Hindlimb muscle (tissue), 1 donor: ENCODE data around the gene ARHGAP26. TPM values are rescaled to one million over a fixed set of nuclear protein-coding genes. Genes with fewer than 3 reads are reported as not detected.
A peak's percentile ranks its signal among the peaks of the same experiment; 100 is the strongest.
"Not testable (repeated sequence)": the region's sequence is repeated elsewhere in the genome, so short reads cannot be mapped to it uniquely, and the experiment has no call there.

Experiments used
- DNase-seq: peaks from one replicate; pipeline ENCODE4 v3.0.0-alpha.2; 2013
- polyA plus RNA-seq: library from polyadenylated mRNA; unstranded; fragments of 120-200 nt; gene quantifications from one replicate; pipeline ENCODE4 v1.2.1, GENCODE V29; 2013; ENCODE audit not compliant: insufficient read length

The ARHGAP26 gene
- polyA plus RNA-seq, 1 donor, result 13.8 TPM

- DNase-seq, result no peak
These were observed 298.5 kb downstream of the ARHGAP26 start for GRCh38 chr5:143068712-143069111.

GRCh38 chr5:143071927-143072326 is 301.8 kb downstream of the ARHGAP26 start:
- no peak for DNase-seq

GRCh38 chr5:143072734-143073133 is 302.6 kb downstream of the ARHGAP26 start:
- DNase-seq, result no peak

GRCh38 chr5:143073766-143074165 is 303.6 kb downstream of the ARHGAP26 start:
- DNase-seq, result no peak

GRCh38 chr5:143074414-143074996 is 304.3 kb downstream of the ARHGAP26 start:
- no peak for DNase-seq

GRCh38 chr5:143076377-143076776 is 306.2 kb downstream of the ARHGAP26 start:
- DNase-seq, result no peak

GRCh38 chr5:143077453-143078103 is 307.4 kb downstream of the ARHGAP26 start:
- DNase-seq, result no peak

- no peak for DNase-seq
These were observed 308.1 kb downstream of the ARHGAP26 start for GRCh38 chr5:143078313-143078712.

GRCh38 chr5:143078971-143079370 is 308.8 kb downstream of the ARHGAP26 start:
- DNase-seq, result no peak

GRCh38 chr5:143080407-143080806 is 310.2 kb downstream of the ARHGAP26 start:
- DNase-seq, result no peak

GRCh38 chr5:143080982-143081381 is 310.8 kb downstream of the ARHGAP26 start:
- DNase-seq, result no peak

- no peak for DNase-seq
These were observed 312.8 kb downstream of the ARHGAP26 start for GRCh38 chr5:143083006-143083405.

- DNase-seq, result peak; percentile 21
These were observed 314.2 kb downstream of the ARHGAP26 start for GRCh38 chr5:143084407-143084806.

GRCh38 chr5:143085319-143085917 is 315.2 kb downstream of the ARHGAP26 start:
- DNase-seq, result peak; percentile 47

- no peak for DNase-seq
These were observed 316.4 kb downstream of the ARHGAP26 start for GRCh38 chr5:143086546-143086907.

GRCh38 chr5:143086908-143087637 is 316.9 kb downstream of the ARHGAP26 start:
- no peak for DNase-seq

GRCh38 chr5:143088702-143089101 is 318.5 kb downstream of the ARHGAP26 start:
- DNase-seq, result not testable (repeated sequence)

GRCh38 chr5:143090044-143090443 is 319.9 kb downstream of the ARHGAP26 start:
- DNase-seq, result not testable (repeated sequence)

- DNase-seq, result not testable (repeated sequence)
These were observed 322.7 kb downstream of the ARHGAP26 start for GRCh38 chr5:143092711-143093451.

GRCh38 chr5:143093452-143094086 is 323.4 kb downstream of the ARHGAP26 start:
- DNase-seq, result no peak

GRCh38 chr5:143094087-143094521 is 323.9 kb downstream of the ARHGAP26 start:
- DNase-seq, result no peak

GRCh38 chr5:143094608-143095007 is 324.4 kb downstream of the ARHGAP26 start:
- not testable (repeated sequence) for DNase-seq
